Esophagus squamous epithelium (tissue), 5 donors: ENCODE measurements around the gene ATP2B2. TPM values are rescaled to one million over a fixed set of nuclear protein-coding genes. Genes with fewer than 3 reads are reported as not detected.

Experiments
- DNase-seq: peaks from one replicate; lab custom pipeline; 2025; lab: John Stamatoyannopoulos, UW
- H3K27ac ChIP-seq, 4 donors: fragments of 200-600 bp; sonication (generic); one replicate each; pipeline ENCODE4 v1.5.1; 2016 to 2019; ENCODE audit warnings: mild to moderate bottlenecking in 1 of 4
- H3K27me3 ChIP-seq, 4 donors: fragments of 200-600 bp; sonication (generic); 1 replicate in 3 of 4; 2 replicates in 1 of 4; pipeline versions ENCODE4 v1.5.1 to v1.6.0; 2017 to 2021; ENCODE audit warnings: antibody characterized with exemption in 1 of 4
- H3K36me3 ChIP-seq, 3 donors: fragments of 200-600 bp; sonication (generic); one replicate each; pipeline ENCODE4 v1.5.1; 2016 to 2019
- H3K4me1 ChIP-seq, 3 donors: fragments of 200-600 bp; sonication (generic); one replicate each; pipeline ENCODE4 v1.5.1; 2017 to 2019
- H3K4me3 ChIP-seq, 4 donors: fragments of 200-600 bp; sonication (generic); 1 replicate in 3 of 4; 2 replicates in 1 of 4; pipeline ENCODE4 v1.5.1; 2016 to 2019; ENCODE audit warnings: mild to moderate bottlenecking in 2 of 4, moderate library complexity in 1 of 4
- H3K9me3 ChIP-seq, 3 donors: fragments of 200-600 bp; sonication (generic); one replicate each; pipeline ENCODE4 v1.5.1; 2016 to 2019
- CTCF ChIP-seq, 6 experiments: fragments of 450-650 bp in 4 of 6; fragments of 200-600 bp in 2 of 6; sonication (generic) in 2 of 6; IDR thresholded peaks; one replicate each; pipeline ENCODE4 v1.5.1; 2016 to 2019; ENCODE audit warnings: antibody characterized with exemption in 6 of 6, mild to moderate bottlenecking in 4 of 6, moderate library complexity in 4 of 6
- POLR2A ChIP-seq, 4 donors: fragments of 450-650 bp; IDR thresholded peaks; one replicate each; pipeline ENCODE4 v1.6.1; 2017; ENCODE audit warnings: antibody characterized with exemption in 4 of 4, mild to moderate bottlenecking in 4 of 4, moderate library complexity in 3 of 4
- WGBS, 2 donors: methylation state at CpG; one replicate each; pipeline ENCODE4 v1.1.5; 2018; 5-methylcytosine and 5-hydroxymethylcytosine counted together
- intact Hi-C: fragments of 100-400 bp; cut with DNase I; formaldehyde crosslinking; loops from one replicate; pipeline ENCODE4 v1.15.0; 2022
- total RNA-seq, 4 donors: library from RNA; depleted of rRNA; stranded (reverse); fragments of >200 nt; gene quantifications; one replicate each; pipeline ENCODE4 v1.1.0, GENCODE V29; 2016
- donor health status: DM: yes; HTN: yes; CAD: no.

Gene ATP2B2
- total RNA-seq, 4 donors from 2014 or later = 0.31 to 0.57 (median 0.42) TPM

- Histone ChIP-seq H3K36me3 (no peaks in the 10 kb centered on the region), H3K27me3 (peaks cover 0 to 26% (median 0%) of the 10 kb centered on the region in 4 donors)
- intact Hi-C loops = no loop called here
Measured at GRCh38 chr3:10445561-10446175, 59.7 kb downstream of the ATP2B2 start.

DNA sequence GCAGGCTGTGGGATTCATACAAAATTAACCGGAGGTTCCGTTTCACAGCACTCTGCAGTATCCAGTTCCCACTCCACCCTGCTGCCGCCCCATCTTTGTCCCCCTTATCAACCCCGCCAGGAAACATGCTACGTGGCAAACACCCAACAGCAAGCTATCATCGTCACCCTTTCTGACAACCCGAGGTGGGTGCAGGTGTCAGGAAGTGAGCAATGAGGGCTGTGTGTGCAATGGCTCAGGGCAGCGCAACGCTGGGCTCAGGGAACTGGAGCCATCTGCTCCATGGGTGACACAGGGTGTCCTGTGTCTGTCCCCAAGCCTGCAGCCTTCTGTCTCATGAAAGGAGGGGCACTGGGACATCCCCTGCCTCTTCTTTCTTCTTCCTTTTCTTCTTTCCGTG lies 60.9 kb downstream of the ATP2B2 start:
- Histone ChIP-seq H3K36me3 (no peaks in the 10 kb centered on the region), H3K4me3 (no peak overlapping the region), H3K27ac (no peak overlapping the region), H3K9me3 (no peaks in the 10 kb centered on the region), H3K27me3 (peaks cover 0 to 15% (median 0%) of the 10 kb centered on the region in 4 donors), H3K4me1 (no peaks in the 10 kb centered on the region)
- WGBS, 2 donors = 66 to 75% methylated on average over 9 to 10 of the region's 10 CpGs
- intact Hi-C loops = no loop called here
- DNase-seq = no peak
- no peak for TF ChIP-seq POLR2A (IDR thresholded peaks at IDR 0.05)
- TF ChIP-seq CTCF (IDR thresholded peaks at IDR 0.05) = no peak

More at GRCh38 chr3:10445561-10446175, 59.7 kb downstream of the ATP2B2 start:
- DNase-seq = no peak
- Histone ChIP-seq H3K27ac (no peak overlapping the region), H3K9me3 (no peaks in the 10 kb centered on the region), H3K4me3 (no peak overlapping the region), H3K4me1 (no peaks in the 10 kb centered on the region)
- WGBS, 2 donors = 31 to 45% methylated on average over 5 to 7 of the region's 9 CpGs
- no peak for TF ChIP-seq POLR2A (IDR thresholded peaks at IDR 0.05)
- TF ChIP-seq CTCF (IDR thresholded peaks at IDR 0.05) = no peak

DNA sequence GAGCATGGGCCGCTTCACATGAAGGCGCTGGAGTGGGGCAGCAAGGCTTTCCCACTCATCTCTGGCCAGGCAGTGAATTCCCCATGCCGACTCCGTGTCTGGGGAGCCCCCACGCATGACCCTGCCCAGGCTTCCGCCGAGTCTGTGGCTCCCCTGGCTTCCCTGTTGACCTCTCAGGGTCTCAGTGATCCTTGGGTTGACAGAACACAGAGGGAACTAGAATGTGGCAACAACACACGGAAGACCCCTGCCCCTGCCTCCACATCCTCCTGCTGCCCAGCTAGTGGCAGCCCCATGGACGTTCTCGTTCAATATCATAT lies 61.3 kb downstream of the ATP2B2 start:
- H3K4me1 ChIP-seq = no peaks in the 10 kb centered on the region
- intact Hi-C loops = no loop called here
- WGBS, 2 donors = 75 to 90% methylated on average over 5 to 10 of the region's 10 CpGs
- peaks cover 0 to 12% (median 0%) of the 10 kb centered on the region in 4 donors for H3K27me3 ChIP-seq
- no peak for DNase-seq
- H3K27ac ChIP-seq = no peak overlapping the region
- no peaks in the 10 kb centered on the region for H3K9me3 ChIP-seq
- no peak overlapping the region for H3K4me3 ChIP-seq
- no peaks in the 10 kb centered on the region for H3K36me3 ChIP-seq
- TF ChIP-seq CTCF (IDR thresholded peaks at IDR 0.05) (no peak), POLR2A (IDR thresholded peaks at IDR 0.05) (no peak)

GRCh38 chr3:10443272-10444109 lies 61.9 kb downstream of the ATP2B2 start:
- H3K27ac ChIP-seq = no peak overlapping the region
- intact Hi-C loops = no loop called here
- 83 to 86% methylated on average over 14 of the region's 15 CpGs for WGBS, 2 donors

More at GRCh38 chr3:10443272-10444109, 61.9 kb downstream of the ATP2B2 start:
- Histone ChIP-seq H3K27me3 (peaks cover 0 to 12% (median 0%) of the 10 kb centered on the region in 4 donors), H3K4me3 (no peak overlapping the region), H3K36me3 (no peaks in the 10 kb centered on the region), H3K9me3 (no peaks in the 10 kb centered on the region), H3K4me1 (no peaks in the 10 kb centered on the region)
- TF ChIP-seq POLR2A (IDR thresholded peaks at IDR 0.05) (no peak), CTCF (IDR thresholded peaks at IDR 0.05) (no peak)
- DNase-seq = no peak
